Ovary (tissue), 9 donors: ENCODE data around the gene ABCA2. TPM values are rescaled to one million over a fixed set of nuclear protein-coding genes. Genes with fewer than 3 reads are reported as not detected.

Experiments
- DNase-seq, 5 donors: peaks; one replicate each; pipeline ENCODE4 v3.0.0-alpha.2; 2019 to 2020
- H3K27ac ChIP-seq, 2 donors: fragments of 200-600 bp; one replicate each; pipeline versions ENCODE4 v1.5.1 to v1.8.0; 2019 to 2022
- H3K27me3 ChIP-seq: fragments of 200-600 bp; one replicate; pipeline ENCODE4 v1.8.0; 2022
- H3K36me3 ChIP-seq: fragments of 200-600 bp; sonication (generic); one replicate; pipeline ENCODE4 v1.5.1; 2019
- H3K4me1 ChIP-seq: one replicate; pipeline ENCODE4 v1.8.1; 2013; ENCODE audit warnings: mild to moderate bottlenecking, moderate library complexity; ENCODE audit not compliant: insufficient read depth
- H3K4me3 ChIP-seq: fragments of 200-600 bp; sonication (generic); one replicate; pipeline ENCODE4 v1.5.1; 2017
- H3K9me3 ChIP-seq, 2 donors: fragments of 200-600 bp in 1 of 2; sonication (generic) in 1 of 2; one replicate each; pipeline versions ENCODE4 v1.5.1 to v1.8.1; 2013 to 2019; ENCODE audit warnings: mild to moderate bottlenecking in 1 of 2, moderate library complexity in 1 of 2
- EP300 ChIP-seq: sonication (generic); formaldehyde crosslinking; IDR thresholded peaks from one replicate; pipeline ENCODE4 v1.6.1; 2017; ENCODE audit warnings: antibody characterized with exemption
- POLR2A ChIP-seq: fragments of 450-650 bp; IDR thresholded peaks from one replicate; pipeline ENCODE4 v1.6.1; 2017; ENCODE audit warnings: antibody characterized with exemption, mild to moderate bottlenecking, moderate library complexity
- WGBS, 3 donors: extraction: QIAGEN DNeasy Blood & Tissue Kit in 1 of 3; methylation state at CpG; one replicate each; pipeline versions ENCODE4 v1.1.5 to v1.1.7; 2013 to 2017; 5-methylcytosine and 5-hydroxymethylcytosine counted together
- intact Hi-C, 4 donors: fragments of 100-400 bp; cut with DNase I; formaldehyde crosslinking; loops; one replicate each; pipeline versions ENCODE4 v1.11.0 to v1.15.1; 2022 to 2023
- polyA plus RNA-seq, 2 donors: library from polyadenylated mRNA; stranded (reverse); fragments of 200-250 nt in 1 of 2; fragments of 350-450 nt in 1 of 2; fragmentation: Illumina TruSeq in 1 of 2; extraction: RNeasy Lipid Tissue Mini Kit (QIAGEN cat#74804) in 1 of 2; gene quantifications; one replicate each; pipeline ENCODE4 v1.2.3, GENCODE V29; 2013 to 2014
- total RNA-seq, 7 donors: library from RNA; depleted of rRNA in 2 of 7; stranded (reverse); fragments of >200 nt in 2 of 7; fragmentation: NEBNext Ultra II Directional in 3 of 7; extraction: Animal tissue kit (Norgen Biotek cat#: 25700) in 3 of 7; gene quantifications; one replicate each; pipeline versions ENCODE4 v1.1.0 to v1.2.4, GENCODE V29; 2016 to 2023
- TF ChIP-seq, protein P1 (sequence below), 3 donors: fragments of 450-650 bp in 2 of 3; fragments of 200-600 bp in 1 of 3; IDR thresholded peaks; one replicate each; pipeline versions ENCODE4 v1.5.1 to v1.8.0; 2016 to 2022; ENCODE audit warnings: antibody characterized with exemption in 3 of 3, mild to moderate bottlenecking in 1 of 3
- donor health status: DM: no; HTN: no; CAD: no; lungs with moderate emphysema.
- donor health status: DM: no; HTN: no; CAD: no.
- donor health status: Bipolar disorder and iron deficiency.
- donor health status: DM: yes; HTN: yes; CAD: no.
- donor health status: DM: no; HTN: no; CAD: no.
- donor health status: DM: yes; HTN: yes; CAD: no.

Gene ABCA2
- total and polyA plus RNA-seq, 9 donors = 2.0 to 26.9 (median 12.3) TPM

- intact Hi-C loops = no loop called here
- Histone ChIP-seq H3K9me3 (no peaks in the 10 kb centered on the region), H3K27me3 (no peaks in the 10 kb centered on the region), H3K4me1 (no peaks in the 10 kb centered on the region), H3K36me3 (no peaks in the 10 kb centered on the region), H3K4me3 (no peak overlapping the region), H3K27ac (no peak overlapping the region)
- no peak for DNase-seq
- 90 to 93% (median 93%) methylated on average over 36 of the region's 36 CpGs for WGBS, 3 donors
- TF ChIP-seq, protein P1, sequence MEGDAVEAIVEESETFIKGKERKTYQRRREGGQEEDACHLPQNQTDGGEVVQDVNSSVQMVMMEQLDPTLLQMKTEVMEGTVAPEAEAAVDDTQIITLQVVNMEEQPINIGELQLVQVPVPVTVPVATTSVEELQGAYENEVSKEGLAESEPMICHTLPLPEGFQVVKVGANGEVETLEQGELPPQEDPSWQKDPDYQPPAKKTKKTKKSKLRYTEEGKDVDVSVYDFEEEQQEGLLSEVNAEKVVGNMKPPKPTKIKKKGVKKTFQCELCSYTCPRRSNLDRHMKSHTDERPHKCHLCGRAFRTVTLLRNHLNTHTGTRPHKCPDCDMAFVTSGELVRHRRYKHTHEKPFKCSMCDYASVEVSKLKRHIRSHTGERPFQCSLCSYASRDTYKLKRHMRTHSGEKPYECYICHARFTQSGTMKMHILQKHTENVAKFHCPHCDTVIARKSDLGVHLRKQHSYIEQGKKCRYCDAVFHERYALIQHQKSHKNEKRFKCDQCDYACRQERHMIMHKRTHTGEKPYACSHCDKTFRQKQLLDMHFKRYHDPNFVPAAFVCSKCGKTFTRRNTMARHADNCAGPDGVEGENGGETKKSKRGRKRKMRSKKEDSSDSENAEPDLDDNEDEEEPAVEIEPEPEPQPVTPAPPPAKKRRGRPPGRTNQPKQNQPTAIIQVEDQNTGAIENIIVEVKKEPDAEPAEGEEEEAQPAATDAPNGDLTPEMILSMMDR (IDR thresholded peaks at IDR 0.05) = no peak
- no peak for TF ChIP-seq EP300
- no peak for TF ChIP-seq POLR2A
Measured at GRCh38 chr9:137018761-137019559, 9.1 kb downstream of the ABCA2 start.

DNA sequence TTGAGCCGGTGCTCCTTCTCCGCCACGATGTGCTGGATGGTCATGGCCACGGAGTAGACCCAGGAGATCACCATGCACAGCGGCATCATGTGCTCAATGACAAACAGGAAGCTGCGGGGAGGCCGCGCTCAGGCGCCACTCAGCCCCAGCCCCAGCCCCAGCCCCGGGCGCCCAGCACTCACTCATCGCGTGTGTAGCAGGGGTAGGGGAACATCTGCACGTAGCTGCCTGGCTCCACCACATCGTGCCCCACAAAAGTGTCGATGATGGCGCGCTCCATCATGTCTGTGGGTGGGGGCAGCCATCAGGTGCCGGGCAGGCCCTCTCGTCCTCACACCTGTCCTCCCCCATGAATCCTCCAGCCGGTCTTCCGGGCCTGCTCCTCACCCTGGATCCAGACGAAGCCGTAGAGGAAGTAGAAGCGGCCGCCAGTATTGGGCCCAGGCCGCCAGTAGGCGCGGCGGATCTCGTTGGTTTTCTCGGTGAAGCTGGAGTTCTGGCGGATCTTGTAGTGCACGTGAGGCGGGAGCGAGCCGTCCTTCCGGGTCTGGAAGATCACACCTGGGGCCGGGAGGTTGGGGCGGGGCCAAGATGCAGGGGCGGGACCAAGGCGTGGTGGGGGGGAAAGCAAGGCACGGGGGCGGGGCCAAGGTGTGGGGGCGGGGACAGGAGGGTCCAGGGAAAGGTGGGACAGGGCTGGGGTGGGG lies 10.1 kb downstream of the ABCA2 start:
- Histone ChIP-seq H3K27ac (no peak overlapping the region), H3K4me1 (no peaks in the 10 kb centered on the region), H3K27me3 (no peaks in the 10 kb centered on the region), H3K4me3 (no peak overlapping the region), H3K9me3 (no peaks in the 10 kb centered on the region), H3K36me3 (no peaks in the 10 kb centered on the region)
- no peak for DNase-seq
- TF ChIP-seq, protein P1 (IDR thresholded peaks at IDR 0.05) = no peak
- TF ChIP-seq EP300 (no peak), POLR2A (no peak)
- intact Hi-C loops = no loop called here
- WGBS, 3 donors = 88 to 93% (median 90%) methylated on average over 40 to 45 of the region's 45 CpGs

DNA sequence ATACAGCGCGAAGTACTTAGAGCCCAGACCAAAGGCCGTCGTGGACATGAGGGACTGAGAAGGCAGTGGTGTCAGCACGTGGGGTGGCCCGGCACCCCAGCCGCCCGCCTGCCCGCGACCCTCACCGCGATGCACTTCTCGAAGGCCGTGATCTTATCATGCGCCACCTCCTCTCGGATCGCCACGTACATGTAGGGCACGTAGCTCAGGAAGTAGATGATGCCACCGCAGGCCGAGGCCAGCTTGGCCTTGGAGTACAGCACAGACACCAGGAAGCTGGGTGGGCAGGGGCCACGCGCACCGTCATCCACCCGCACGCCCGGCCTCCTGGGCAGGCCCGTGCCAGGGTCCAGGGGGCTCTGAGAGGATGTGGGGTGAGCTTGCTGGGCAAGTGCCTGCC lies 11.0 kb downstream of the ABCA2 start:
- 96 to 98% (median 97%) methylated on average over 28 of the region's 28 CpGs for WGBS, 3 donors
- no peak for DNase-seq
- TF ChIP-seq POLR2A = no peak
- TF ChIP-seq, protein P1 (IDR thresholded peaks at IDR 0.05) = no peak
- no peak for TF ChIP-seq EP300
- Histone ChIP-seq H3K36me3 (no peaks in the 10 kb centered on the region), H3K4me1 (no peaks in the 10 kb centered on the region), H3K27me3 (no peaks in the 10 kb centered on the region), H3K27ac (no peak overlapping the region), H3K9me3 (no peaks in the 10 kb centered on the region), H3K4me3 (no peak overlapping the region)
- intact Hi-C loops = no loop called here

DNA sequence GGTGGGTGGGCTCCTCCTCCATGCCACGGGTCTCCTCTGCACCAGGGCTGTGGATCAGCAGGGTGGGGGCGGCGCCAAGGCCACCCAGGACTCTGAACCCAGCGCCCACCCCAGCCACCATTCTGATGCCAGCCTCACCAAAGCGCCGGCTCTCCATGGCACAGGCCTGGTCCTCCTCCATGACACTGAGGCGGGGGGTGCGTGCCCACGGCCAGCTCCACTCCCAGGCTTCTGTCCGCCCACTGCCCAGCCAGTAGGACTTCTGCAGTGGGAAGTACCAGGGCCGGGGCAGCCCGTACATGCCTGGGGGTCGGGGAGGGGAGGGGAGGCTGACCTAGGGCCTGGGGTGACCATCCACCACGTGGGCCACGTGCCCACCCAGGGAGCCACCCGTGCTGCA lies 11.6 kb downstream of the ABCA2 start:
- 92 to 95% (median 93%) methylated on average over 10 to 16 of the region's 16 CpGs for WGBS, 3 donors
- intact Hi-C loops = no loop called here
- Histone ChIP-seq H3K4me3 (no peak overlapping the region), H3K9me3 (no peaks in the 10 kb centered on the region), H3K36me3 (no peaks in the 10 kb centered on the region), H3K4me1 (no peaks in the 10 kb centered on the region), H3K27me3 (no peaks in the 10 kb centered on the region), H3K27ac (no peak overlapping the region)
- TF ChIP-seq EP300 (no peak), POLR2A (no peak)
- TF ChIP-seq, protein P1 (IDR thresholded peaks at IDR 0.05) = no peak
- no peak for DNase-seq
